ENCODE measurements around the gene SNX14.

DNA sequence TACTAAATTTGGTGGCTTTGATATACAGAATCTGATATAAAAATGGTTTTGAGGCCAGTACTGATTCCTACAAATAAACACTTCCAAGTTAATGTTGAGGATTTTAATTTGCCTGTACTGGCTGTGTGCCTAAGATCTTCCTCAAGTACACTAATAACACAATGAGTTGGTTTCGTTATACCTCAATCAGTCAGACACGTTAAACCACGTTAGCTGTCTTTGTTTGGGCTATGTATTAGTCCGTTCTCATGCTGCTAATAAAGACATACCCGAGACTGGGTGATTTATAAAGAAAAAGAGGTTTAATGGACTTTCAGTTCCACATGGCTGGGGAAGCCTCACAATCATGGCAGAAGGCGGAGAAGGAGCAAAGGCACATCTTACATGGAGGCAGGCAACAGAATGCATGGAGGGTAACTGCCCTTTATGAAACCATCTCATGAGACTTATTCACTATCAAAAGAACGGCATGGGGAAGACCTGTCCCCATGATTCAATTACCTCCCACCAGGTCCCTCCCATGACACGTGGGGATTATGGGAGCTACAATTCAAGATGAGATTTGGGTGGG, 97.6 kb downstream of the SNX14 start:
- TF ChIP-seq EP300 (IDR thresholded peaks at IDR 0.05; ENCODE audit: borderline replicate concordance in 1 of 2, low read depth in 1 of 2, low read length in 1 of 2): no peak
- TF ChIP-seq, protein P1, sequence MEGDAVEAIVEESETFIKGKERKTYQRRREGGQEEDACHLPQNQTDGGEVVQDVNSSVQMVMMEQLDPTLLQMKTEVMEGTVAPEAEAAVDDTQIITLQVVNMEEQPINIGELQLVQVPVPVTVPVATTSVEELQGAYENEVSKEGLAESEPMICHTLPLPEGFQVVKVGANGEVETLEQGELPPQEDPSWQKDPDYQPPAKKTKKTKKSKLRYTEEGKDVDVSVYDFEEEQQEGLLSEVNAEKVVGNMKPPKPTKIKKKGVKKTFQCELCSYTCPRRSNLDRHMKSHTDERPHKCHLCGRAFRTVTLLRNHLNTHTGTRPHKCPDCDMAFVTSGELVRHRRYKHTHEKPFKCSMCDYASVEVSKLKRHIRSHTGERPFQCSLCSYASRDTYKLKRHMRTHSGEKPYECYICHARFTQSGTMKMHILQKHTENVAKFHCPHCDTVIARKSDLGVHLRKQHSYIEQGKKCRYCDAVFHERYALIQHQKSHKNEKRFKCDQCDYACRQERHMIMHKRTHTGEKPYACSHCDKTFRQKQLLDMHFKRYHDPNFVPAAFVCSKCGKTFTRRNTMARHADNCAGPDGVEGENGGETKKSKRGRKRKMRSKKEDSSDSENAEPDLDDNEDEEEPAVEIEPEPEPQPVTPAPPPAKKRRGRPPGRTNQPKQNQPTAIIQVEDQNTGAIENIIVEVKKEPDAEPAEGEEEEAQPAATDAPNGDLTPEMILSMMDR (IDR thresholded peaks at IDR 0.05): no peak
- no peak for TF ChIP-seq MEF2A (IDR thresholded peaks at IDR 0.05; ENCODE audit: borderline replicate concordance, low read depth)
- no peak for TF ChIP-seq FOSL2 (IDR thresholded peaks at IDR 0.05; ENCODE audit: borderline replicate concordance, low read depth)

All from SK-N-SH (cell line).